Bronchial smooth muscle cell (primary cell): Measurements from ENCODE around the gene SIGLEC14. TPM values are rescaled to one million over a fixed set of nuclear protein-coding genes. Genes with fewer than 3 reads are reported as not detected.

Source experiments
- total RNA-seq: library from RNA; depleted of rRNA; stranded (reverse); fragments of >200 nt; gene quantifications from 2 replicates; pipeline ENCODE4 v1.2.1, GENCODE V29; 2014

Gene SIGLEC14, protein sequence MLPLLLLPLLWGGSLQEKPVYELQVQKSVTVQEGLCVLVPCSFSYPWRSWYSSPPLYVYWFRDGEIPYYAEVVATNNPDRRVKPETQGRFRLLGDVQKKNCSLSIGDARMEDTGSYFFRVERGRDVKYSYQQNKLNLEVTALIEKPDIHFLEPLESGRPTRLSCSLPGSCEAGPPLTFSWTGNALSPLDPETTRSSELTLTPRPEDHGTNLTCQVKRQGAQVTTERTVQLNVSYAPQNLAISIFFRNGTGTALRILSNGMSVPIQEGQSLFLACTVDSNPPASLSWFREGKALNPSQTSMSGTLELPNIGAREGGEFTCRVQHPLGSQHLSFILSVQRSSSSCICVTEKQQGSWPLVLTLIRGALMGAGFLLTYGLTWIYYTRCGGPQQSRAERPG
- total RNA-seq = not detected in 2 replicates

DNA sequence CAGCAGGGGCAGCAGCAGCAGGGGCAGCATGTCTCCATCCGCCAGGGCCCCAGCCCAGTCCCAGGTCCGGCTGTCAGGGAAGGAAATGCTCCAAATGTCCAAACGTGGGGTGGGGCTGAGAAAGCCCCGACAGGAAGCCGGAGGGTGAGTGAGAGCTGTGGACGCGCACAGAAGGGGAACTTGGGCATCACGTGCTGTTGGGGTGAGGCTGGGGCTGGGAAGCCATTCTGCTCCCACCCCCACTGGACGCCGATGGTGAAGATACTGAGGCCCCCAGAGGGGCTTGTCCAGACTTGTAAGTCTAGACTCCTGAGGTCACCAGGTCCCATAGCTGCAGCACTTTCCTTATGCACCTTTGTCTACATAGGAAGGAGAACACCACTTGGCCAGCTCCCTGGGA, at the start of gene SIGLEC14:
TSS of gene SIGLEC14 (minus strand) at position 96 of the 400 bp plus-strand sequence. CDS start at position 30, 66 bp downstream.

DNA sequence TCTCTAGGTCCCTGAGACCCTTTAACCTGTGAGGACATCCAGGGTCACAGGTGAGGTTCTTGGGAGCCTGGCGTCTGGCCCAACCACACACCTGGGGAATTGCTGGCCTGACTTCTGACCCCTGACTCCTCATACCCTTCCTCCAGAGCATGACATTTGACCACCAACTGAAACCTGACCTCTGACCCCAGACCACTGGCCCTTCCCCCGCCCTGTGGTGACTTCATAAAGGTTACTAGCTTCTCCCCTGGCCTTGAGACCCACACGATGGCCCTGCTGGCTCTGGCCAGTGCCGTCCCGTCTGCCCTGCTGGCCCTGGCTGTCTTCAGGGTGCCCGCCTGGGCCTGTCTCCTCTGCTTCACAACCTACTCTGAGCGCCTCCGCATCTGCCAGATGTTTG, 46.6 kb upstream of the SIGLEC14 start, which contains the start of gene SPACA6:
TSS of gene SPACA6 (plus strand) at position 71 of the 400 bp plus-strand sequence. CDS start at position 268, 197 bp downstream.

DNA sequence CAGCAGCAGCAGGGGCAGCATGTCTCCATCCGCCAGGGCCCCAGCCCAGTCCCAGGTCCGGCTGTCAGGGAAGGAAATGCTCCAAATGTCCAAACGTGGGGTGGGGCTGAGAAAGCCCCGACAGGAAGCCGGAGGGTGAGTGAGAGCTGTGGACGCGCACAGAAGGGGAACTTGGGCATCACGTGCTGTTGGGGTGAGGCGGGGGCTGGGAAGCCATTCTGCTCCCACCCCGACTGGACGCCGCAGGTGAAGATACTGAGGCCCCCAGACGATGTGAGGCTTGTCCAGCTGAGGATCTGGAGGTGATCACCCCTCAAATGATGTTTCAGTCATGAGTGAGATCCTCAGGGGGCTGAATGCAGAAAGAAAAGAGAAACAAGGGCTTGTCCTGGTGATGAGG, 16.3 kb downstream of the SIGLEC14 start, which contains the start of gene SIGLEC5:
TSS of gene SIGLEC5 (minus strand) at position 87 of the 400 bp plus-strand sequence. CDS start at position 21, 66 bp downstream.

Other genes starting within 250 kb of the SIGLEC14 start
- not detected in 2 replicates for gene SIGLEC10, start 229.2 kb downstream of the SIGLEC14 start, total RNA-seq
- gene SIGLEC8, start 188.4 kb downstream of the SIGLEC14 start, total RNA-seq = not detected in 2 replicates
- gene CEACAM18, start 168.3 kb downstream of the SIGLEC14 start, total RNA-seq = not detected in 2 replicates
- gene SIGLEC12, start 145.0 kb downstream of the SIGLEC14 start, total RNA-seq = not detected in 2 replicates
- gene SIGLEC6, start 115.2 kb downstream of the SIGLEC14 start, total RNA-seq = not detected in 2 replicates
- 3.0 and 3.1 TPM in 2 replicates for gene ZNF175, start 75.5 kb downstream of the SIGLEC14 start, total RNA-seq
- gene SIGLEC5, start 16.4 kb downstream of the SIGLEC14 start, total RNA-seq = not detected in 2 replicates
- 10.6 and 12.3 TPM in 2 replicates for gene SPACA6, start 46.5 kb upstream of the SIGLEC14 start, total RNA-seq
- gene HAS1, start 77.2 kb upstream of the SIGLEC14 start, total RNA-seq = 0.09 TPM in 1 of 2 replicates, not detected in the other
- gene FPR1, start 105.1 kb upstream of the SIGLEC14 start, total RNA-seq = 0.09 TPM in 1 of 2 replicates, not detected in the other
- under 0.01 TPM in 1 of 2 replicates, not detected in the other for gene FPR2, start 114.4 kb upstream of the SIGLEC14 start, total RNA-seq
- gene FPR3, start 148.3 kb upstream of the SIGLEC14 start, total RNA-seq = not detected in 2 replicates
- gene ZNF577, start 241.1 kb upstream of the SIGLEC14 start, total RNA-seq = 7.6 and 7.9 TPM in 2 replicates